ENCODE measurements around the gene RASSF8.

RASSF8 gene

GRCh38 chr12:25988505-25988904, 30.0 kb downstream of the RASSF8 start:
- DNase-seq = no peak
- intact Hi-C loops (cut with DNase I) = no loop called here

DNA sequence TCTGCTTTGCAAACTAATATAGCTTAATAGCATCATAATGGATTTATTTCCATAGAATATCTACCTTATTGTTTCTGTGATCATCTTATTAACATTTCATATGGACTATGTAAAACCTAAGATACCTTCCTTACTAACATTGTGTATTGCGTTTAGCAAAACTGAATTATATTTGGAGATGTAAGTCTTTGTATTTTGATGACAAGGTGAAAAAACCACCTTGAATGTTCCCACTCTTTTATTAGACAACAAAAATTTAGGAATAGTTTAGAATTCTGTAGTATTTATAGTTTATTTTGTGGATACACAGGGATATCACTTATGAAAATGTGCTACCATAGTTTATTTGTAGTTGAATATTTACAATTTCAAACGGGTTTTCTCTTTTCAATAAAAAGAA, 32.0 kb downstream of the RASSF8 start:
- no peak for DNase-seq
- intact Hi-C loops (cut with DNase I) = no loop called here

GRCh38 chr12:25992026-25992782, 33.7 kb downstream of the RASSF8 start:
- intact Hi-C loops (cut with DNase I) = no loop called here

GRCh38 chr12:25993901-25994651, 35.6 kb downstream of the RASSF8 start:
- intact Hi-C loops (cut with DNase I) = no loop called here
- no peak for DNase-seq

More at GRCh38 chr12:25992026-25992782, 33.7 kb downstream of the RASSF8 start:
- DNase-seq = no peak

GRCh38 chr12:25994901-25995625, 36.6 kb downstream of the RASSF8 start:
- intact Hi-C loops (cut with DNase I) = no loop called here
- DNase-seq = no peak

DNA sequence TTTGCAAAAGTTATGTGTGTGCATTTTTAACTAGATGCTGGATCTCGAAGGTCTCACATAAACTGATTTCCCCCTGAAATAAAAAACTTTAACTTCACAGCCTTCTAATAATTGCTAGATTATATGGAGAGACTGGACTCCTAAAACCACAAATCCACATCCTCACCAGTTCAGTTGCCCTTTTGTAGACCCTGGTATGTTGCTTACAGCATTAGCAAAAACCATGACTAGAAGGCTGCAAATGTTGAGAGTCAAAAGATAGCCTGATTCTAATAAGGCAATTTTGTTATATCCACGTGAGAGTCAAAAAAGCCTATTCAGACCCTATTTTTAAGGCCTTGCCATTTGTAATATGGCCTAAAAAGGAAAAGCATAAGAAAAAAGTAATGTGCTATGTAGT, 37.4 kb downstream of the RASSF8 start:
- intact Hi-C loops (cut with DNase I) = no loop called here
- DNase-seq = no peak

GRCh38 chr12:25996677-25997076, 38.2 kb downstream of the RASSF8 start:
- intact Hi-C loops (cut with DNase I) = no loop called here
- no peak for DNase-seq

GRCh38 chr12:25997201-25997963, 38.9 kb downstream of the RASSF8 start:
- intact Hi-C loops (cut with DNase I) = no loop called here

GRCh38 chr12:26000898-26001297, 42.4 kb downstream of the RASSF8 start:
- intact Hi-C loops (cut with DNase I) = no loop called here
- DNase-seq = no peak

More at GRCh38 chr12:25997201-25997963, 38.9 kb downstream of the RASSF8 start:
- DNase-seq = no peak

DNA sequence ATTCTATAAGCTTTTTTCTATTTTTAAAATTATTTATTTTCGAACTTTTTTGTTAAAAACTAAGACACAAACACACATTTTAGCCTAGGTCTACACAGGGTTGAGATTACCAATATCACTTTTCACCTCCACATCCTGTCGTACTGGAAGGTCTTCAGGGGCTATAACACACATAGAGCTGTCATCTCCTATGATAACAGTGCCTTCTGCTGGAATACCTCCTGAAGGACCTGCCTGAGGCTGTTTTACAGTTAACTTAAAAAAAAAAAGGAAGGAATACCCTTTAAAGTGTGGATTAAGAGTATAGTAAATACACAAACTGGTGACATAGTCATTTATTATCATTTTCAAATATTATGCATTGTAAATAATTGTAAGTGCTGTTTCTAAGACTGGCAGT, 43.0 kb downstream of the RASSF8 start:
- intact Hi-C loops (cut with DNase I) = no loop called here

GRCh38 chr12:26003065-26003464, 44.6 kb downstream of the RASSF8 start:
- DNase-seq = no peak
- intact Hi-C loops (cut with DNase I) = no loop called here

More for the DNA sequence above, 43.0 kb downstream of the RASSF8 start:
- DNase-seq = no peak

GRCh38 chr12:26007566-26007965, 49.1 kb downstream of the RASSF8 start:
- DNase-seq = no peak
- intact Hi-C loops (cut with DNase I) = no loop called here

GRCh38 chr12:26009593-26009992, 51.1 kb downstream of the RASSF8 start:
- intact Hi-C loops (cut with DNase I) = no loop called here

GRCh38 chr12:26010293-26010821, 51.9 kb downstream of the RASSF8 start:
- DNase-seq = no peak
- intact Hi-C loops (cut with DNase I) = loop anchor here (10.0 kb wide), 1 partner anchor 426 kb away; no protein-coding TSS in a partner anchor

More at GRCh38 chr12:26009593-26009992, 51.1 kb downstream of the RASSF8 start:
- DNase-seq = no peak

DNA sequence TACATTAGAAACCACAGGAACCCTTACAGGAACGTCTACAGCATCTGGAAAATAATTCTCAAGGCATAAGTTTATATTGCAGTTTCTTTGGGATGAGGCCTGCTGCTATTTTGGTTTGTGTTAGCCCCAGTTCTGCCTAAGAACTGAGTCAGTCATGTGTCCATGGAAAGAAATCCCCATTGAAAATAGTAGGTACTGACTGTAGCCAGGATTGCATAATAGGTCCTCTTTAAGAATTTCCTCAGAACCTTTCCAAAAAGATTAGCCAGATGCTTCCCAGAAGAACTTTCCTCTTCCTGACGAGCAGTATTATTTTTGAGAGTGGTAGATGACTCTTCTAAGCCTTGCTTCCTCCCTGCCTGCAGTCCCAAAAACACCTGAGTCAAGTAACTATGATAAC, 52.6 kb downstream of the RASSF8 start:
- intact Hi-C loops (cut with DNase I) = loop anchor here (10.0 kb wide), 1 partner anchor 426 kb away; no protein-coding TSS in a partner anchor
- no peak for DNase-seq

DNA sequence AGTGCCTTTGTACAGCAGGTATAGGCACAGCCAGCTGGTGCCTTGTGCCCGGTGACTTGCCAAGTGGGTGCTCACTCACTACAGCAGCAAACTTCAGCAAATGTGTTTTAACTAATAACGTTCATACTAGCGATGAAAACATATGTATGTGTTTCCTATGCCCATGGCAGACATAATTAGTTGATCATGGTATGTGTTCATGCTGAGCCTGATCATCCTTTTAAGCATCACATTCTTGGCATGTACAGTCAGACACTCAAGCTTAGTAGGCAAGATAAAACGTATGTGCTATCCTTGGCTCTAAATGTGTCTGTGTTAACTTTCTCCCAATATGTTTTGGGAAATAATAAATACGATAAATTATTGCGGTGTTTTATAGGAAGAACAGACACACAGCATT, 55.6 kb downstream of the RASSF8 start:
- DNase-seq = no peak
- intact Hi-C loops (cut with DNase I) = loop anchor here (10.0 kb wide), 1 partner anchor 429 kb away; no protein-coding TSS in a partner anchor

DNA sequence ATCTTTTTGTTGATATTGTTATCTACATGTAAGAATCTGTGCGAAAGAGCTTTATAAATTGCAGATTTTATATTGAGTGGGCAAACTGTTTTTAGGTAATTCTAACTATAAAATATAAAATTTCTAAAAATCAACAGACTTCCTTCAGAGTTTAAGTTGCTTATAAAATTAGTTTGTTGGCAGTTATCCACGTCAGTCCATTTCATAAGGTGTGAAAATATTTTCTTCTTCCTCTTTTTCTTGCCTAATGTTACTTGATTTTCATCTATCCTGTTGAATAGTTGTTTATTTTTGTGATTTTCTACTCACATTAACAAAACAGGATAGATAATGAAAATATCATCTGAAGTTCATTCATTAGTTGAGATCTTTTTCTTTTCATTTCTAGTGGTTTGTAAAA, 58.0 kb downstream of the RASSF8 start:
- intact Hi-C loops (cut with DNase I) = loop anchor here (10.0 kb wide), 1 partner anchor 432 kb away; no protein-coding TSS in a partner anchor

GRCh38 chr12:26017484-26018211, 59.2 kb downstream of the RASSF8 start:
- no peak for DNase-seq
- intact Hi-C loops (cut with DNase I) = loop anchor here (10.0 kb wide), 1 partner anchor 433 kb away; no protein-coding TSS in a partner anchor

More for the DNA sequence above, 58.0 kb downstream of the RASSF8 start:
- DNase-seq = no peak

- intact Hi-C loops (cut with DNase I) = loop anchor here (10.0 kb wide), 1 partner anchor 434 kb away; no protein-coding TSS in a partner anchor
- DNase-seq = no peak
These were observed 60.4 kb downstream of the RASSF8 start for GRCh38 chr12:26018926-26019325.
